Measurements from ENCODE around the gene AKT3. TPM values are rescaled to one million over a fixed set of nuclear protein-coding genes. Genes with fewer than 3 reads are reported as not detected.

Gene AKT3
- total RNA-seq, 2 experiments from 2014 or later = 31.7 to 34.6 TPM

DNA sequence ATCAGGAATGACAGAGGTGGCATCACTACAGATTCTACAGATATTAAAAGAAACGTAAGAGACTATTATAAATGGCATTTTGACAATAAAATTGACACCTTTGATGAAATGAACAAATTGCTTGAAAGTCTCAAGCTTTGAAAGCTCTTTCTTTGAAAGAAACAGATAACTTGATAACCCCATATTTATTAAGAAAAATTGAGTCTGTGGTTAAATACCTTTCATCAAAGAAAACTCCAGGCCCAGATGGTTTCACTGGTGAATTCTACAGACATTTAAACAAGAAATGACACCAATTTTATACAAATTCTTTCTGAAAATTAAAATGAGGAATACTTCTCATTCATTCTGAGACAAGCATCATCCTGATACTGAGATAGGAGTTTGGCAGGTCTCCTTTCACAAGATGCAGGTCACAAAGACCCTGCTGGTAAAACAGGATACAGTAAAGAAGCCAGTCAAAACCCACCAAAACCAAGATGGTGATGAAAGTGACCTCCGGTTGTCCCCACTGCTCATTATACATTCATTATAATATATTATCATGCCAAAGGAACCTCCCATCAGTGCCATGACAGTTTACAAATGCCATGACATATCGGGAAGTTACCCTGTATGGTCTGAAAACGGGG, 210.9 kb downstream of the AKT3 start:
- no peak for TF ChIP-seq CTCF (IDR thresholded peaks at IDR 0.05)
- no peak for DNase-seq
- no peaks in the 10 kb centered on the region for H3K27me3 Mint-ChIP-seq
- H3K4me3 Mint-ChIP-seq = no peak overlapping the region
- intact Hi-C loops (cut with micrococcal nuclease) = no loop called here
- no peak overlapping the region for H3K27ac Mint-ChIP-seq
- peaks cover 8% of the 10 kb centered on the region for H3K4me1 Mint-ChIP-seq (ENCODE audit: low read depth)
- ChIA-PET CTCF (no interaction called here), POLR2A (no interaction called here)
- no peak for ATAC-seq
- peaks cover 3% of the 10 kb centered on the region for H3K9me3 Mint-ChIP-seq
- peaks cover 13% of the 10 kb centered on the region for H3K36me3 Mint-ChIP-seq (ENCODE audit: low read depth)

- ATAC-seq (no peak), DNase-seq (no peak)
- H3K4me1 Mint-ChIP-seq (ENCODE audit: low read depth) = peaks cover 8% of the 10 kb centered on the region
- H3K27me3 Mint-ChIP-seq = no peaks in the 10 kb centered on the region
- peaks cover 16% of the 10 kb centered on the region for H3K36me3 Mint-ChIP-seq (ENCODE audit: low read depth)
- TF ChIP-seq CTCF (IDR thresholded peaks at IDR 0.05) = no peak
- no peak overlapping the region for H3K4me3 Mint-ChIP-seq
- H3K27ac Mint-ChIP-seq = no peak overlapping the region
- intact Hi-C loops (cut with micrococcal nuclease) = no loop called here
- ChIA-PET CTCF (no interaction called here), POLR2A (no interaction called here)
- H3K9me3 Mint-ChIP-seq = peaks cover 3% of the 10 kb centered on the region
Measured at GRCh38 chr1:243638186-243638585, 211.9 kb downstream of the AKT3 start.

DNA sequence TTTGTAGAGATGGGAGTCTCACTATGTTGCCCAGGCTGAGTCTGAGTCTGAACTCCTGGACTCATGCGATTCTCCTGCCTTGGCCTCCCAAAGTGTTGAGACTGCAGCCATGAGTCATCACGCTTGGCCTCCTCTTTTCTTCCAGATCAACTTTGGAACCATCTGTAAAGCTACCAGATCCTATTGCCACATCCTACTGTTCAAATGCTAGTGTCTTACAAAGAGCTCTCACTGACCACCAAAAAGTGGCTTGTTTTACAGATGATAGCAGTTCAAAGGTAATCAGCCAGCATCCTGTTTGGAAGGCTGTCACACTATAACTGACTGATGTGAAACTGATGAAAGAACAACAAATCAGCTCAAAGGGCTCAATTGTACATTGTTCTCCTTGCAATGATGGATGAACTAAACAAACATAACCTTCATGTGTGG, 221.6 kb downstream of the AKT3 start:
- no peak overlapping the region for H3K4me3 Mint-ChIP-seq
- H3K36me3 Mint-ChIP-seq (ENCODE audit: low read depth) = peaks cover 66% of the 10 kb centered on the region
- H3K27ac Mint-ChIP-seq = no peak overlapping the region
- POLR2A ChIA-PET = interaction anchor here (0.9 kb wide), 1 partner anchor 40 kb away, joined by 3 read pairs; no protein-coding TSS in a partner anchor
- no peak for TF ChIP-seq CTCF (IDR thresholded peaks at IDR 0.05)
- peaks cover 11% of the 10 kb centered on the region for H3K9me3 Mint-ChIP-seq
- DNase-seq (no peak), ATAC-seq (no peak)
- CTCF ChIA-PET = no interaction called here
- intact Hi-C loops (cut with micrococcal nuclease) = no loop called here
- H3K27me3 Mint-ChIP-seq = no peaks in the 10 kb centered on the region
- H3K4me1 Mint-ChIP-seq (ENCODE audit: low read depth) = no peaks in the 10 kb centered on the region

DNA sequence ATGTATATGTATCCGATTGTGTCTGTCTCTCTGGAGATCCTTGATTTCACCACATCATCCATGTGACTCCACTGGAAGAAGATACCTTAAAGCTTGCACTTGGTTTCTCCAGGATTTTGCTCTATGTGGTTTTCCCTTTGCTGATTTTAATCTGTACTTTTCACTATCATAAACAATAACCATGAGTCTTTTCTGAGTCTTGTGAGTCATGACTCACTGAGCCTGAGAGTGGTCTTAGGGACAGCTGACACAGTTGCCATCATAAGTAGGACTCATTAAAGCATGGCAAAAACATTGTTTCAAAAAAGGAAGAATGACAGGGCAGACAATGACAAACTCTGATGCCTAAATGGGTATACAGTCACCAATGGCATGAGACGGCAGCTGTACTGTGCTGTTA, 226.2 kb downstream of the AKT3 start:
- POLR2A ChIA-PET = no interaction called here
- no peak overlapping the region for H3K27ac Mint-ChIP-seq

GRCh38 chr1:243621973-243622372, 228.1 kb downstream of the AKT3 start:
- Mint-ChIP-seq H3K9me3 (peaks cover 34% of the 10 kb centered on the region), H3K4me3 (no peak overlapping the region), H3K27ac (no peak overlapping the region), H3K36me3 (ENCODE audit: low read depth) (peaks cover 63% of the 10 kb centered on the region), H3K4me1 (ENCODE audit: low read depth) (peaks cover 17% of the 10 kb centered on the region), H3K27me3 (no peaks in the 10 kb centered on the region)
- POLR2A ChIA-PET = no interaction called here
- TF ChIP-seq CTCF (IDR thresholded peaks at IDR 0.05) = no peak
- intact Hi-C loops (cut with micrococcal nuclease) = no loop called here
- DNase-seq = no peak
- no peak for ATAC-seq
- CTCF ChIA-PET = no interaction called here

More for the DNA sequence above, 226.2 kb downstream of the AKT3 start:
- intact Hi-C loops (cut with micrococcal nuclease) = no loop called here
- no peak overlapping the region for H3K4me3 Mint-ChIP-seq
- no peaks in the 10 kb centered on the region for H3K27me3 Mint-ChIP-seq
- CTCF ChIA-PET = no interaction called here
- DNase-seq (no peak), ATAC-seq (no peak)
- H3K9me3 Mint-ChIP-seq = peaks cover 34% of the 10 kb centered on the region
- H3K4me1 Mint-ChIP-seq (ENCODE audit: low read depth) = peaks cover 17% of the 10 kb centered on the region
- peaks cover 78% of the 10 kb centered on the region for H3K36me3 Mint-ChIP-seq (ENCODE audit: low read depth)
- no peak for TF ChIP-seq CTCF (IDR thresholded peaks at IDR 0.05)
